Right atrium auricular region (tissue), 2 donors: ENCODE data around the gene NEK6. TPM values are rescaled to one million over a fixed set of nuclear protein-coding genes. Genes with fewer than 3 reads are reported as not detected.

Experiments
- DNase-seq: peaks from one replicate; pipeline ENCODE4 v3.0.0-alpha.2; 2019; ENCODE audit warnings: low spot score
- H3K27ac ChIP-seq, 2 donors: fragments of 200-600 bp; sonication (generic); 1 replicate in 1 of 2; 2 replicates in 1 of 2; pipeline ENCODE4 v1.5.1; 2016 to 2019
- H3K27me3 ChIP-seq, 2 donors: fragments of 200-600 bp; sonication (generic); one replicate each; pipeline versions ENCODE4 v1.5.1 to v1.6.0; 2017 to 2019
- H3K36me3 ChIP-seq: fragments of 200-600 bp; sonication (generic); one replicate; pipeline ENCODE4 v1.5.1; 2016
- H3K4me1 ChIP-seq, 2 donors: fragments of 200-600 bp; sonication (generic); one replicate each; pipeline versions ENCODE4 v1.5.1 to v1.6.0; 2017 to 2019
- H3K4me3 ChIP-seq, 2 donors: fragments of 200-600 bp; sonication (generic); 1 replicate in 1 of 2; 2 replicates in 1 of 2; pipeline ENCODE4 v1.5.1; 2017 to 2019; ENCODE audit warnings: mild to moderate bottlenecking in 1 of 2, moderate library complexity in 1 of 2
- H3K9me3 ChIP-seq, 2 donors: fragments of 200-600 bp; sonication (generic); one replicate each; pipeline ENCODE4 v1.5.1; 2019
- CTCF ChIP-seq, 2 donors: fragments of 200-600 bp; sonication (generic); IDR thresholded peaks; one replicate each; pipeline ENCODE4 v1.5.1; 2019; ENCODE audit warnings: antibody characterized with exemption in 2 of 2
- total RNA-seq, 2 donors: library from RNA; depleted of rRNA; stranded (reverse); fragments of >200 nt; gene quantifications; one replicate each; pipeline ENCODE4 v1.1.0, GENCODE V29; 2016

Gene NEK6
- total RNA-seq, 2 donors from 2014 or later, result 9.2 to 9.7 TPM

GRCh38 chr9:124271660-124272059 is 13.9 kb downstream of the NEK6 start:
- H3K4me1 ChIP-seq, result peaks cover 0 to 56% of the 10 kb centered on the region in 2 donors
- H3K9me3 ChIP-seq, result no peaks in the 10 kb centered on the region
- peak overlapping the region; percentile 49 to 55 for H3K27ac ChIP-seq
- DNase-seq, result no peak
- H3K36me3 ChIP-seq, result no peaks in the 10 kb centered on the region
- no peak for TF ChIP-seq CTCF (IDR thresholded peaks at IDR 0.05)
- no peaks in the 10 kb centered on the region for H3K27me3 ChIP-seq
- H3K4me3 ChIP-seq, result no peak overlapping the region

GRCh38 chr9:124272118-124272517 is 14.4 kb downstream of the NEK6 start:
- Histone ChIP-seq H3K36me3 (no peaks in the 10 kb centered on the region), H3K27me3 (no peaks in the 10 kb centered on the region), H3K9me3 (no peaks in the 10 kb centered on the region), H3K4me1 (peaks cover 0 to 52% of the 10 kb centered on the region in 2 donors), H3K27ac (peak overlapping the region; percentile 49 to 55), H3K4me3 (no peak overlapping the region)
- no peak for TF ChIP-seq CTCF (IDR thresholded peaks at IDR 0.05)
- no peak for DNase-seq

- peaks cover 0 to 47% of the 10 kb centered on the region in 2 donors for H3K4me1 ChIP-seq
- TF ChIP-seq CTCF (IDR thresholded peaks at IDR 0.05), result no peak
- no peaks in the 10 kb centered on the region for H3K36me3 ChIP-seq
- H3K4me3 ChIP-seq, result no peak overlapping the region
- H3K27me3 ChIP-seq, result no peaks in the 10 kb centered on the region
- no peak overlapping the region for H3K27ac ChIP-seq
- no peak for DNase-seq
- no peaks in the 10 kb centered on the region for H3K9me3 ChIP-seq
Measured at GRCh38 chr9:124272979-124273378, 15.2 kb downstream of the NEK6 start.

GRCh38 chr9:124273427-124274160 is 15.8 kb downstream of the NEK6 start:
- H3K4me3 ChIP-seq, result no peak overlapping the region
- no peak for DNase-seq
- H3K27me3 ChIP-seq, result no peaks in the 10 kb centered on the region
- H3K9me3 ChIP-seq, result no peaks in the 10 kb centered on the region
- no peak overlapping the region for H3K27ac ChIP-seq
- no peak for TF ChIP-seq CTCF (IDR thresholded peaks at IDR 0.05)
- H3K36me3 ChIP-seq, result no peaks in the 10 kb centered on the region
- peaks cover 0 to 49% of the 10 kb centered on the region in 2 donors for H3K4me1 ChIP-seq

- no peak overlapping the region for H3K4me3 ChIP-seq
- no peaks in the 10 kb centered on the region for H3K27me3 ChIP-seq
- H3K27ac ChIP-seq, result no peak overlapping the region
- no peak for TF ChIP-seq CTCF (IDR thresholded peaks at IDR 0.05)
- no peak for DNase-seq
- no peaks in the 10 kb centered on the region for H3K9me3 ChIP-seq
- H3K4me1 ChIP-seq, result peaks cover 0 to 55% of the 10 kb centered on the region in 2 donors
- no peaks in the 10 kb centered on the region for H3K36me3 ChIP-seq
Measured at GRCh38 chr9:124274226-124274625, 16.5 kb downstream of the NEK6 start.

- DNase-seq, result no peak
- Histone ChIP-seq H3K9me3 (no peaks in the 10 kb centered on the region), H3K36me3 (no peaks in the 10 kb centered on the region), H3K27me3 (no peaks in the 10 kb centered on the region), H3K4me1 (peaks cover 0 to 56% of the 10 kb centered on the region in 2 donors), H3K27ac (no peak overlapping the region), H3K4me3 (no peak overlapping the region)
- TF ChIP-seq CTCF (IDR thresholded peaks at IDR 0.05), result no peak
Measured at GRCh38 chr9:124274738-124275137, 17.0 kb downstream of the NEK6 start.
